D341Med (cell line): Measurements from ENCODE around the gene MTA1.

Experiments used
- DNase-seq: peaks from one replicate; pipeline ENCODE4 v3.0.0; 2012; ENCODE audit warnings: low spot score

The MTA1 gene

DNA sequence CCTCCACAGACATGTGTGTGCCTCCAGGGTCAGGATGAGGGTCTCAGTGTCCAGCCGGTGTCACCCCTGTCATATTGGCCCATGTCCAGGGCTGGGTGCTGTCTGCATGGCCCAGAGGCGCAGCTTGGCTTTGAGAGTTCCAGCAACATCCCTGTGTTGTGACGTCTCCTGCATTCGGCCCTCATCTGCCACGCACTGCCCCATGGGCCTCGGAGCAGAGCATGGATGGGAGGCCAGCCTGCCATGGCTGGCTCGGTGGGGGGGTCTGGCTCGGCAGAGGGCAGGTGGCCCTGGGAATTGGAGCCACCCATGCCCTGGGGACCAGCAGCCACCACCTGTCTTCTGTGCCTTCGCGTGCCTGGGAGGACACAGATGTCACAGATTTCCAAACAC, 32.1 kb upstream of the MTA1 start:
- DNase-seq = peak; percentile 67

DNA sequence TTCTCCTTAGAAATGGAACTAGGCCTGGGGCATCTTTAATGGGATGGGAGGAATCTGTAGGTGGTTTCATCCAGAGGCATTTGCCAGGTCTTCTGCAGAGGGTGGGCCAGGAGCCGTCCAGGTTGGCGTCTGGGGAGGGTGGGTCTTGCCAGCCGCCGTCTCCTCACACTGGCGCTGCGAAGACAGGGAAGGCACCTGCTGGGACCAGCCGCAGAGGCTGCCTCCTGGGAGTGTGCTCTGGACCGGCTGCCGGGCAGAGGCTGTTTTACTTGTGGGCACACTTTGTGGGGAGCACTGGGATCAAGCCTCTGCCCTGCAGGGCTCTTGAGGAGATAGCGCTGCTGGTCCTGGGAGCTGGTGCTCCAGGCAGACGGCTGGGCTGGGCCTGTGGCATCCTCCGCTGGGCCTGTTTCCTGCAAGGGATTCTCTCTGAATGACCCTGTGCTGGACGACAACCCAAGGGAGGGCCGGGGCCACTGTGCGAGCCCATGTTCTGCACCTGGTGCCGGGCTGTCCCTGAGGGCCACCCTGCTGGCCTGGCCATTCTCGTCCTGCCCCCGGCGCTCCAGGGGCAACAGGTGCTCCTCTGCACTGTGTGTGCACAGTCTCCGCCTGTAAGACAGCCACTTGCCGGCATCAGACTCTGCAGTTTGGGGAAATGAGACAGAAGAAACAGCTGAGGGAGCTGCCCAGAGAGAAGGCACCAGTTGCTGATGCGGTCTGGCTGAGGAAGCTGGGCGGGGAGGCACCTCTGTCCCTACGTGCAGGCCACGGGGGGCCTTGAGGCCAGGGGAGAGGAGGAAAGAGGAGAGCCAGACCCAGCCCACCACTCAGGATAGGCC, 31.3 kb upstream of the MTA1 start:
- no peak for DNase-seq

DNA sequence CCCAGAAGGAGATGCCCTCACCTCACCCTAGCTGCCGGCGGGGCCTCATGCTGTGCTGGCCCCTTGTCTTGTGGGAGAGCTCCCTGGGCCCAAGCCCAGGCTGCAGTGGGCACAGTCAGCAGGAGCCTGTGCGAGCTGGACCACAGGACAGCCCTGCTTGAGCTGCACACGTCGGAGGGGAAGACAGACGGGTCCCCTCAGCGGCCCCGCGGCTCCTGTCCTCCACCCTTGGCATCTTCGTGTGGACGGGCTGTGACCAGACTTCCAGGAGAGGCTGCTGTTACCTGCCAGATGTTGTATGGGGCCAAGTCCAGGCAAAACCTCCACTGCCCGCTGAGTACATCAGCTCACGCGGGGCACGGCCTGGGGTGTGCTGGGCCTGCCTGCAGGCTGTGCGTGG, 30.7 kb upstream of the MTA1 start:
- DNase-seq = no peak

DNA sequence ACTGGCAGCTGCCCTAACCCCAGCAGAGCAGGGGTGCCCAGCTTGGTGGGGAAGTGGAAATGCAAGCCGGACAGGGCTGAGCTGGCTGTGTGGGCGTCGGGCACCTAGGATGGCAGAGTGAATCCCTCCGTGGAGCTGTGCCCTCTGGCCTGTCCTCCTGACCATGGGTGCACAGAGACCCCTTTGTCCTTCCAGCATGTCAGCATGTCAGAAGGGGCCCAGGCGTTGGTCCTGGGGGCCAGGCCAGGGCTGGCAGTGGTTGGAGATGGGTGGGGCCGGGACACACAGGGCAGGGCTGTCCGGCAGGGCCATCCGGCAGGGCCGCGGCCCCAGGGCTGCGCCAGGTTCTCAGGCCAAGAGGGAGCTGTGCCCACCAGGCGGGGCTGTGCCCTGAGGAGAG, 30.1 kb upstream of the MTA1 start:
- DNase-seq = no peak

DNA sequence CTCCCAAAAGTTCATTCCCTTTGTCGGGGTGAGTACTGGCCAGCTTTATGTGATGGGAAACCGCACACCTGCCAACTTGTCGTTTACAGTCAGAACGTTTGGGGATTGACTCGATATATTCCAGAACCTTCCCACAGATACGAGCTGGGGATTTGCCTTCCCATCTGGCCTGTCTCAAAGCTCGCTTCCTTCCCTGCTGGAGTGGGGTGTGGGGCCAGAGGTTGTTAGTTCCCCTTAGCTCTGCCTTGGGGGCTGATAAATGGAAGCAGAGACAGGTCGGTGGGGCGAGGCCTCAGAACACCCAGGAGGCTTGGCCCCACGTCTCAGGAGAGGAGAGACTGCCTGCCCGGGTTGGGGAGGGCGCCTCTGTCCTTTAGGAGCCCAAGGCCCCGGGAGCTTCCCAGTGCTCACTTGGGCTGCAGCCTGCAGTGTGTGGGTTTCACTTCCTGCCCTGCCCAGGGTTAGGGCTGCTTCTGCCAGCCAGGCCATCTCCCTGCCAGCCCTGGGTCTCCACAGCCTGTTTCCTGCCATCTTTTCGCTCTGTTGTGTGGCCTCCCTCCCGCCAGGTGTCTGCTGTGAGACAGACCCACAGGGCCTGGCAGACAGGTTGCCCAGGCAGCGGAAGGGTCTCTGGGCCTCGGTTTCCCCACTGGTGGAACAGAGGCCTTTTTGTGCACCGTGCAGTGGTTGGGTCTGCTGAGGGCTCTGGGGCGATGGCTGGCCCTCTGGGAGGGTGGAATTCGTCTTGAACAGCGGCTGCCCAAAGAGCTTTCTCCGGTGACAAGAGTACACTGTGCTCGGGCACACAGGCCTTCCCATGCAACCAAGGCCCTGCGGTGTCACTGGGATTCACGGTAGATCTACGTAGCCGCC, 29.4 kb upstream of the MTA1 start:
- no peak for DNase-seq

DNA sequence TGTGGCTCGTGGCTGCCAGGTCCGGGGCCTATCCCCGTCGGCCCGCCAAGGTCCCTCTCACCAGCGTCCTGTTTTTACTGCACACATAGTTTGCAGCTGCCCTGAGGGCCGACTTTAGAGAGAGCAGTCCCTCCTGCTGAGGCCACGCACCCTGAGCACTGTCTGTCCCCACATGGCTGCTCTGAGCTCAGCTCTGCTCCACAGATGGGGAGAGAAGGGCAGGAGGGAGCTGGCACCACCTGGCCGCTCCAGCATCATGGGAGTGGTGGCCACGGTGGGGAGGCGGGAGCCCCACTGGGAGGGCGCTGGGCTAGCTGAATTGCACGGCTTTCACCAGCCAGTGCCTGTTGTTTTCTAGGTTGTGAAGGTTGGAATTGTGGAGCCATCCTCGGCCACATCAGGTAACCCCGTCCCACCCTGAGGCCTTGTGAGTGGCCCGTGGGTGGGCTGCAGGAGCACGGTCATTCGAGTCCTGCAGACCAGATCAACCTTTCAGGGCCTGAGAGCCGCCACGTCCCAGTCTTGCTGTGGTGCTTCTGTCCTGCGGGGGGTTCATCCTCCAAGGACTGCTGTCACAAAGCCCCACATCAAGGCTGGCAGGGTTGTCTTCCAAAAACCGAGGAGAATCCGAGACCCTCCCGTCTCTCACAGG, 28.7 kb upstream of the MTA1 start:
- DNase-seq = no peak

DNA sequence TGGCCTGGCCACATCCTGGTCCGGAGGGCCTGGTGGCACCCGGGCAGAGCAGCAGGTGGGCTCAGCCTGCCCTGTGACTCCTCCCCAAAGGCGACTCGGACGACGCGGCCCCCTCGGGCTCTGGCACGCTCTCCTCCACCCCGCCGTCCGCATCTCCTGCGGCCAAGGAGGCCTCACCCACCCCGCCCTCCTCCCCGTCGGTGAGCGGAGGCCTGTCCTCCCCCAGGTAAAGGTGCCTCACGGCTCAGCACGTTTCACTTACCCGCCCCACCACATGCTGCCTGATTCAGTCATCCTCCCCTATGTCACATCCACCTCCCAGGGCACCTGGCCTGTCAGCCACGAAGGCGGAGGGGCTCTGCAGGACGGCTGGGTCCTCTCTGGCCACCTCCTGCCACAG, 28.1 kb upstream of the MTA1 start:
- DNase-seq = no peak

DNA sequence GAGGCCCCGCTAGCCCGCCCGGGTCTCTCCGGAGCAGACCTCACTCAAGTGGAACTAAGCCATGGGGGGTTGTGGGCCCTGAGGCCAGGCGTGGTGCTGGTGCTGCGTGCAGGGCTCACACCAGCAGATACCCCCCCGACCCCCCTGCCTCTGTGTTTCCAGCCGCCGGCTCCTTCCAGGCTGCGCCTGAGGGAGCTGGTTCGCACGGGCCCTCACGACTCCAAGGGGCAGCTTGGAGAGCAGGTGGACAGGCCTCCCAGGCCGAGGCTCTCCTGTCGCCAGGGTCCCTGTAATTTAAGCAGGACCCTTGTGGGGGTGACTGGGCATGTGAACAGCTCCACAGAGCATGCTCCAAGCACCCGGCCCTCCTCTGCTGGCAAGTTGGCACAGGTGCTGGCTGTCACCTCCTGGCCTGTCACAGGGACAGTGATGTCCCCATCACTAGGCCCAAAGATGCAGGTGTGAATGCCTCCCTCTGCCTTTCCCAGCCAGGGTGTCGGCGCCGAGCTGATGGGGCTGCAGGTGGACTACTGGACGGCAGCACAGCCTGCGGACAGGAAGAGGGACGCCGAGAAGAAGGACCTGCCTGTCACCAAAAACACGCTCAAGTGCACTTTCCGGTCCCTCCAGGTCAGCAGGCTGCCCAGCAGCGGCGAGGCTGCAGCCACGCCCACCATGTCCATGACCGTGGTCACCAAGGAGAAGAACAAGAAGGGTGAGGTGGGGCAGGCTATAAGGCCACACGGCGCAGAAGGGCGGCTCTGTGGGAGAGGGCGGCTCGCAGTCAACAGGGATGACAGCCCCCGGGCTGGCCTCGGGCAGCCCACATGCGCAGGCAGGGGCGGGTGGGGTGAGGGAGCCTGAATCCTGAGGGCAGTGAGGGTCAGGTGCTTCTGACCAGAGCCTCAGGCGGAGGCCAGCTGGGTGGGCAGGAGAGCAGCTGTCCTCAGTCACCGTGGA, 27.2 kb upstream of the MTA1 start:
- DNase-seq = no peak

DNA sequence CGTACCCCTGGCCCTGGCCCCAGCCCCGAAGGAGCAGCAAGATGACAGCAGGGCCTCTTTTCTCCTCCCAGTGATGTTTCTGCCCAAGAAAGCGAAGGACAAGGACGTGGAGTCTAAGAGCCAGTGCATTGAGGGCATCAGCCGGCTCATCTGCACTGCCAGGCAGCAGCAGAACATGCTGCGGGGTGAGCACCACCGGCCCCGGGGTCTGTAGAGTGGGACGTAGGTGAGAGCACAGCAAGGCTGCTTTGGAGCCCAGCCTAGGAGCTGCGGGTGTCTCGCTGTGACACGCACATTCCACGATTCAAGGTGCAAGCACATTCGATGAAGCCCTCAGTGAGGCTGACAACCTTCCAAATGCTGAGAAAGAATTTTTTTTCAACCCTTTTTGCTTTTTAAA, 26.5 kb upstream of the MTA1 start:
- no peak for DNase-seq

DNA sequence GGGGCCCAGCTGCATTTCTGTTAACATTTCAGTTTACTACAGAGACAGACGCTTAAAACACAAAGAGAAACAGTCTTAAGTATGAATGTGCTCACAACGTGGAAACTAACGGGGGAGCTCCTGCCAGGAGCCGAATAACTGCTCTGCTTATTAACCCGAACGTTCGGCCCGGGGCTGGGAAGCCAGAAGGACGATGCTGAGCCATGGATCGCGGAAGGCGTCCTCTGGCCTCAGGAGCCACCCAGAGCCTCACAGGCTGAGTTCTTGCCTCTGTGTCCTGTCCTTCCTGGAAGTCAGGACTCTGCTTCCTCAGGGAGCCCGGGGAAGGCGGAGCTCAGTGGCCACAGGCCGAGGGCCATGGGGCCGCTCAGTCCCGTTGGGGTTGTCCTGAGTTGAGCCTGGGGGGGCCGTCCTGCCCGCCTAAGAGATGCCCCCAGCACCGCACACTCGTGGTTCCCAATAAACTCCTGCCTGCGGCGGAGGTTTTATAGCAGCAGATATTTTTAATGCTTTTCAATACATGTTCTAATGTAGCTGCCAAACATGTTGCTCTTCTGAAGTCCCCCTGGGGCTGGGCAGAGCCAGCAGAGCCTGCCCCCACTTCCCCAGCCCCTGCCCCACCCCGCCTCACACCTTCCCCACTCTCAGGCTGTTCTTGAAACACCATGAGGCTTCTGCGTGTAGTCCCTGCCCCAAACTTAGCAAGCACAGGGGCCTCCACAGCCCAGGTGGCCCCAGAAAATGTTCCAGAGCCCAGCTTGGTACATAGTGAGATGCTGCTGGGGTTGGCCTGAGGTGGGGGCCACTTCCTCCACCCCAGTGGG, 24.7 kb upstream of the MTA1 start:
- DNase-seq = no peak

DNA sequence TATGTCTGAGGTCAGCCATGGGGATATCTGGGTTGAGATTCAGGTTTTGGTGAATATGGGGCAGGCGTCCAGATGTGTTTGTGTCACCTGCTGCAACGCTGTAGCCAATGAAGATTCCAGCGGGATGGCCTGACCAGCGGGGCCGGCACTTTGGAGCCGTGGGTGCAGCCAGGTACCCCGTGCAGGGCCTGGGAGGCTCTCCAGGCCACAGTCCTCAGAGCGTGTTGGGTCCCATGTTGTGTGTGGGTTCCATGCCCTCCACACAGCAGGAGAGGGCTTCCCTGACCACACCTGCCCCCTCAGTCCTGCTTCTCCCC, 24.1 kb upstream of the MTA1 start:
- DNase-seq = no peak

DNA sequence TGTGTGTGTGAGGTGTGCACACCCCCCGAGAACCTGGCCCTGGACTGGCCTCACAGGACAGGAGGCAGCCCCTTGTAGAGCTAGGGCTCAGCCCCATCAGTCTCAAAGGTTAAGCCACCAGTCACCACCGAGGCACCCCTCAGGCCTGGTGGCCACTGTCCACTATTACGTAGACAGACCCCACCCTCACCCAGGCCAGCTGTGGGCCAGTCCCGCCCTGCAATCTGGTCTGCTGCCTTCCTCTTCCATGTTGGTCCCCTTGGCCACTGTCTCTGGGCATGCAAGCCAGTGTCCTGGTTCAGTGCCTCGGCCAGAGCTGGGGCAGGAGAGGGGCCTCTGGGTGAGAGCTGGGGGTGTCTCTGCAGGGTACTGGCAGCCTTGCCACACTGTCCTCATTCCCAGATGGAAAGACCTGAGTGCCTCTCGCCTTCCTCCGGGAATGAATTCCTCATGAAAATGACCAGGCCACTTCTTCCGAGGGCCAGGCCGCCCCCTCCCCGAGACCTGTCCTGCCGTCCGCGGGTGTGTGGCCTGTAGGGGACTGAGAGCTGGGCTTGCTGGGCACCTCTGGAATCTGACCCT, 22.2 kb upstream of the MTA1 start:
- no peak for DNase-seq

DNA sequence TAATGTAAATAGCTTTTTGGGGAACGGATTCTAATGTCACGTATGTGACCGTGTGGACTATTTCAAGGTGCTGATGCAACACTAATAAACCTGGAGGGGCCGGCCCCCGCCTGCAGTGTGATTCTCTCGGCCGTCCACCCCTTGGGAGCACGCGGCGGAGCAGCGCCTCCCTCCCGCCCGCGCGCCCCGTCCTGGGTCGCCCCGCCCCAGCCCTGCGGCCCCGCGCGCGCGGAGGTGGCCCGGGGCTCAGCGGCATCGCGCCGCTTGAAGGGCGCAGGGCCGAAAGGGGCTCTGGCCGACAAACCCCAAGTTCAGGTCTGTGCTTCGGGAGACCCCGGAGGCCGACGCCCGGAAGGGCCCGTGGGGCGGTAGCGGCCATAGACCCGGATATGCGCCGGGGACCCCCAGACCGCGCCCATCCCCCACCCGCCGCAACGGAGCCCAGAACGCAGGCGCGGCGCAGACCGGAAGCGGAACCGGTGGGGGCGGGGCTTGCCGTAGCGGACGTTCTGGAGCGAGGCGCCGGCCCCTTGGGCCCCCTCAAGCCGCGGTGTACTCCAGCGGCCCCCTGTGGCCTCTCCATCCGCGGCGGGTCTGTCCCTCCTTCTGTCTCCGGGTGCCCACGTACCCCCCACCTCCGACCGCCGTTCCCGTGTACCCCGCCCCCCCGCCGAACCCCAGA, 21.4 kb upstream of the MTA1 start, which contains the start of gene TEX22:
Gene TEX22 (plus strand): TSS at position 495 of the 682 bp plus-strand sequence. CDS start 803 bp downstream, outside the sequence.
- peak; percentile 97 for DNase-seq

DNA sequence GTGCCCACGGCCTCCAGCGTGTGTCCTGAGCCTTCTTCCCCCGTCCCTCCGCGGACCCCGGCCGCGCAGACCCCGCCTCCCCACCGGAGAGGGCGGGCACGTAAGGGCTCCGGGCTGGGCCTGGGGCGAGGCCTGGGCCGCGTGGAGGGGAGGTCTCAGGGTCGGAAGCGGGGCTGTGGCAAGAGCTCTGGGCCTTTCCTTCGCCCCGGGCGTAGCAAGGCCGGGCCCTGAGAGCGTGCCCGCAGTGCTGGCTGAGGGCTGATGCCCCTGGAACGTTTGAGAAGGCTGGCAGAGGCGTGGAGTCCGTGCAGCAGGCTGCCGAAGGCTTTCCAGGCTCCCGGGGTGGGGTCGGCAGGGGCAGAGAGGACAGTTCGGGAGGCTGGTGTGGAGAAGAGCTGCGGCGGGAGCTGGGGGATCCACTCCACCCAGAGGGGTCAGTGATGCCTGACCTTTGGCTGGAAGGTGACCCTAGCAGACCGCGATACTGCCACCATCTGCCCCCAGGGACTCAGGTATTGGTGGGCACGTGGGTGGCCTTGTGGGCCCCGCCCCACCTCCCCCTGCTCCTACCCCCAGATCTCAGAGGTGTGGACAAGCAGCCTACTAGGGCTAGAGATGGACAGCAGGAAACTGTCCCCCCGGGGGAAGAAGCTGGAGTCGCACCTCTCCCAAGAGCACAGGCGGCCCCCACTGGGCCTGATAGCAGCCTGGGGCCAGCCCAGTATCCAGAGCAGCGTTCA, 20.7 kb upstream of the MTA1 start:
- no peak for DNase-seq

DNA sequence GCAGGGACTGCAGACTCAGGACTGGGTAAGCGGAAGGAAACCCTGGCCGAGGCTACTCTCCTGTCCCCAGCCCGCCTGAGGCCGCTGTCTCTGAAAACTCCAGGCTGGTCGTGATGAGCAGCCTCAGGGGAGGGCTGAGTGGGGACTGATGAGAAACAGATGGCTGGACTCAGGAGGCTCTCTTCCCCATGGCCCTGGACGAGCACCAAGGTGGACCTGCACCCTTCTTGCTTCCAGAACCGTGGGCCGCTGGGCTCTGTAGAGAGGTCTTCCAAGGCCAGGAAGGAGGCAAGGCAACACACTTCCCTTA, 20.2 kb upstream of the MTA1 start:
- DNase-seq = no peak

DNA sequence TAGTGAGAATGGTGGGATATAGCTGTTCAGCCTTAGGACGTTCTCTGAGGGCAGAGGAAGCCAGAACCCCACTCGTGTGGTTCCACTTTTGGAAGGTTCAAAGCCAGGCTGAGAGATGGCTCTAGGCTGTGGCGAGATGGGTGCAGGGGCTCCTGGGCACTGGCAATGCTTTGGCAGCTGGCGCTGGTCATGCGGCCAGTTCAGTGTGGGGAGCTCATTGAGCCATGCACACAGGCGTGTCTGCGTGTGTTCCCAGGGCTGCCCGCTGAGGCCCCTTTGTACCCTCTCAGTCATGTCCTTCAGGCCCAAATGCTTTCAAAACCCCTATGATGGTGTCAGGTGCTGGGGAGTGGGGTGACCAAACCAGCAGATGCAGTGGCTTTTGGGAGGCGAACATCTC, 19.6 kb upstream of the MTA1 start:
- DNase-seq = no peak

DNA sequence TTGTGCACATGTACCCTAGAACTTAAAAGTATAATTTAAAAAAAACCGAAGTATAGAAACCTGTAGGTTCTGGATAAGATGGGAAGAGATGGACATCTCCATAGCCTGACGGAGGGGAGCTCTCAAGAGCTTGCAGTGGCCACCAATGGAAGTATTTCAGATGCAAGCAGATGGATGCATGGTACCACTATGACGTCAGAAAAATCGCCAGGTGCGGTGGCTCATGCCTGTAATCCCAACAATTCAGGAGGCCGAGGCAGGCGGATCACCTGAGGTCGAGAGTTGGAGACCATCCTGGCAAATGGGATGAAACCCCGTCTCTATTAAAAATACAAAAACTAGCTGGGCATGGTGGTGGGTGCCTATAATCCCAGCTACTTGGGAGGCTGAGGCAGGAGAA, 17.9 kb upstream of the MTA1 start:
- no peak for DNase-seq

DNA sequence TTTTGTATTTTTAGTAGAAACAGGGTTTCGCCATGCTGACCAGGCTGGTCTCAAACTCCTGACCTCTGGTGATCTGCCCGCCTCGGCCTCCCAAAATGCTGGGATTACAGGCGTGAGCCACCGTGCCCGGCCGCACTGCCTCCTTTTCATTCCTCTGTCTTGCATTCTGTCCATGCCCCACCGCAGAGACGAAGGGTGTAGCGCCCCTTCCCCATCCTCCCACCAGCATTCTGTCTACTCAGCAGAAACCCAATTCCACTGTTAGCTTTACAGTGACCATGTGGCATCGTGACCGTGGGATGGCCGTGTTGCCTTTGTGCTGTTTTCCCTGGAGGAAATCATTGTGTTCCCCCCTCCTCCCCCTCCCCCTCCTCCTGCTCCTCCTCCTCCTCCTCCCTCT, 11.0 kb upstream of the MTA1 start:
- DNase-seq = no peak

DNA sequence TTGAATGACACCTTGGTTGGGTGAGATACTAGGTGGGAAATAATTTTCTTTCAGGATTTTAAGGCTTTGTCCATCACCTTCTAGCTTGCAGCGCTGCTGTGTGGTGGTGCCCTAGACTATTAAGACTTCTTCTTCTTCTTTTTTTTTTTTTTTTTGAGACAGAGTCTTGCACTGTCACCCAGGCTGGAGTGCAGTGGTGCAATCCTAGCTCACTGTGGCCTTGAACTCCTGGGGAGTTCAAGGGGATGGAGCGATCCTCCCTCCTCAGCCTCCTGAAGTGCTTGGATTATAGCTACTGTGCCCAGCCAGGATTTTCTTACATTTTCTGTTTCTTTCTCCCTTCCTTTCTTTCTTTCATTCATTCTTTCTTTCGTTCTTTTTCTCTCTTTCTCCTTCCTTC, 10.3 kb upstream of the MTA1 start:
- no peak for DNase-seq
